ENCODE data around the gene TRMT61A. TPM values are rescaled to one million over a fixed set of nuclear protein-coding genes. Genes with fewer than 3 reads are reported as not detected.

Gene TRMT61A
- total and polyA plus RNA-seq, 2 donors (not counting 3 experiments of a cell fraction or from before 2014, with no cell fraction given): 6.8 to 10.6 TPM

- H3K79me2 ChIP-seq (ENCODE audit: control insufficient read depth, insufficient read depth, low read length): no peaks in the 10 kb centered on the region
- H3K9me3 ChIP-seq (replicated peaks; ENCODE audit: control insufficient read depth, insufficient read depth, low read length): no peaks in the 10 kb centered on the region
- CTCF ChIA-PET: interaction anchor here (0.5 to 14.4 kb wide), 16 partner anchors 9 to 156 kb away, joined by 3 to 209 read pairs (median 4); partner anchors contain the start of genes BAG5 and CKB
- no peak overlapping the region for H3K27ac ChIP-seq (ENCODE audit: insufficient read depth, low read depth, low read length)
- no peak overlapping the region for H2AFZ ChIP-seq (ENCODE audit: low read depth, low read length)
- BruUV-seq (replicated peaks): no TSS peak
- no peak overlapping the region for H3K4me3 ChIP-seq (replicated peaks in 1 of 3; ENCODE audit: insufficient read depth in 1 of 3, low read depth in 1 of 3, low read length in 3 of 3)
- POLR2A ChIA-PET: interaction anchor here (0.8 kb wide), 1 partner anchor 29 kb away, joined by 3 read pairs; no protein-coding TSS in a partner anchor
- H3K9ac ChIP-seq (replicated peaks; ENCODE audit: extremely low read depth, insufficient read depth, low read length): no peak overlapping the region
- TF ChIP-seq EZH2 (IDR thresholded peaks at IDR 0.05; ENCODE audit: borderline replicate concordance, low read depth, low read length, severe bottlenecking) (no peak), MYC (IDR thresholded peaks at IDR 0.05; ENCODE audit: low read depth, low read length) (no peak), FOS (IDR thresholded peaks at IDR 0.05; ENCODE audit: borderline replicate concordance, insufficient read depth, low read length) (no peak), CTCF (IDR thresholded peaks at IDR 0.05; ENCODE audit: extremely low read depth in 1 of 2, insufficient read depth in 1 of 2, low read depth in 1 of 2, low read length in 2 of 2) (no peak), POLR2AphosphoS5 (IDR thresholded peaks at IDR 0.05; ENCODE audit: insufficient read depth, low read depth, low read length) (no peak), GATA2 (IDR thresholded peaks at IDR 0.05; ENCODE audit: insufficient read depth, insufficient read length, low read depth, low read length) (no peak), POLR2A (IDR thresholded peaks at IDR 0.05; ENCODE audit: low read depth, low read length) (no peak)
- TF ChIP-seq, protein P1, sequence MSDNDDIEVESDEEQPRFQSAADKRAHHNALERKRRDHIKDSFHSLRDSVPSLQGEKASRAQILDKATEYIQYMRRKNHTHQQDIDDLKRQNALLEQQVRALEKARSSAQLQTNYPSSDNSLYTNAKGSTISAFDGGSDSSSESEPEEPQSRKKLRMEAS (IDR thresholded peaks at IDR 0.05; ENCODE audit: insufficient read depth, insufficient read length): no peak
- no peaks in the 10 kb centered on the region for H4K20me1 ChIP-seq (replicated peaks; ENCODE audit: control insufficient read depth, extremely low read depth, insufficient read depth, low read length)
- dilution Hi-C loops (cut with MboI; ENCODE audit: extremely low pct_ligation_motif_present, low sequenced_read_pairs) (no loop called here), intact Hi-C loops (cut with micrococcal nuclease) (no loop called here)
- no peak for FAIRE-seq
- DNase-seq (ENCODE audit: low read depth, low spot score): no peak
- no peaks in the 10 kb centered on the region for H3K9me1 ChIP-seq (replicated peaks; ENCODE audit: control insufficient read depth, extremely low read depth, insufficient read depth, low read length)
- H3K36me3 ChIP-seq (ENCODE audit: control insufficient read depth in 2 of 2, extremely low read depth in 1 of 2, insufficient read depth in 2 of 2, low read length in 2 of 2): no peaks in the 10 kb centered on the region
- H3K27me3 ChIP-seq (ENCODE audit: control insufficient read depth in 2 of 2, insufficient read depth in 2 of 2, low read length in 2 of 2): no peaks in the 10 kb centered on the region
- no peaks in the 10 kb centered on the region for H3K4me1 ChIP-seq (ENCODE audit: control insufficient read depth, extremely low read depth, insufficient read depth, low read length)
- no peak overlapping the region for H3K4me2 ChIP-seq (ENCODE audit: insufficient read depth, low read length)
These were observed 18.5 kb downstream of the TRMT61A start for GRCh38 chr14:103547455-103547940.
